ENCODE results near the gene KIF3C. TPM values are rescaled to one million over a fixed set of nuclear protein-coding genes. Genes with fewer than 3 reads are reported as not detected.
A peak's percentile ranks its signal among the peaks of the same experiment; 100 is the strongest.

The KIF3C gene
- total RNA-seq, 2 experiments from 2014 or later: 3.7 to 4.1 TPM

DNA sequence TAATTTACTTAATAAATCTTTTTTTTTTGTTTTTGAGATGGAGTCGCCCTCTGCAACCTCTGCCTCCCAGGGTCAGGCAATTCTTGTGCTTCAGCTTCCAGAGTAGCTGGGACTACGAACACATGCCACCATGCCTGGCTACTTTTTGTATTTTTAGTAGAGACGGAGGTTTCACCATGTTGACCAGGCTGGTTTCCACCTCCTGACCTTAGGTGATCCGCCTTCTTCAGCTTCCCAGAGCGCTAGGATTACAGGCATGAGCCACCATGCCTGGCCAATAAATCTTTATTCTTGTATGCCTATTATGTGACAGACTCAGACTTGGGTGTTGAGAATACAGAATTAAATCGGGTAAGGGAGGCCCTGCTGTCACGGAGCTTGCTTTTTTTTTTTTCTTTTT lies 87.3 kb downstream of the KIF3C start:
- H3K27ac Mint-ChIP-seq: no peak overlapping the region
- no peak overlapping the region for H3K4me3 Mint-ChIP-seq
- no peaks in the 10 kb centered on the region for H3K36me3 Mint-ChIP-seq
- no peaks in the 10 kb centered on the region for H3K4me1 Mint-ChIP-seq
- H3K27me3 Mint-ChIP-seq: no peaks in the 10 kb centered on the region
- DNase-seq: no peak
- H3K9me3 Mint-ChIP-seq: no peaks in the 10 kb centered on the region

DNA sequence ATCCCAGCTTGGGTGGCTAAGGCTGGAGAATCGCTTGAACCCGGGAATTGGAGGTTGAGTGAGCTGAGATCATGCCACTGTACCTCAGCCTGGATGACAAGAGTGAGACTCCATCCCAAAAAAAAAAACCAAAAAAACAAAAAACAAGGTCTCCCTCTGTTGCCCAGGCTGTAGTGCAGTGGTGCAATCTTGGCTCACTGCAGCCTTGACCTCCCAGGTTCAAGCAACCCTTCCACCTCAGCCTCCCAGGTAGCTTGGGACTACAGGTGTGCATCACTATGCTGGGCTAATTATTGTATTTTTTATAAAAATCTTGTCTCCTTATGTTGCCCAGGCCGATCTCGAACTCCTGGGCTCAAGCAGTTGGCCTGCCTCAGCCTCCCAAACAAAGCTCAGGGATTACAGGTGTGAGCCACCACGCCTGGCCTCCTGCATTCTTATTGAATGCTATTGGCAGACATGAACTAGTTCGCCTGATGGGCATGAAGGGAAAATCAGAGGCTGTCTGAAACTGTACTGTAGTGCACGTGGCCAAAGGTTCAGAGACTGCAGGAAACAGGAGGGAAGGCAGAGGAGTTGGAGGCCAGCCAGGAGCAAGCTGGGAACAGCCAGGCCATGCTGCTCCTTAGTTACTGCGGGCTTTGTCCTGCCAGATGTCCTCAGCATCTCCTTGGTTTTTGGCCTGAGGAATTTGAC lies 88.0 kb downstream of the KIF3C start:
- no peak overlapping the region for H3K27ac Mint-ChIP-seq
- H3K36me3 Mint-ChIP-seq: no peaks in the 10 kb centered on the region
- H3K9me3 Mint-ChIP-seq: no peaks in the 10 kb centered on the region
- DNase-seq: no peak
- H3K4me3 Mint-ChIP-seq: no peak overlapping the region
- no peaks in the 10 kb centered on the region for H3K4me1 Mint-ChIP-seq
- no peaks in the 10 kb centered on the region for H3K27me3 Mint-ChIP-seq

DNA sequence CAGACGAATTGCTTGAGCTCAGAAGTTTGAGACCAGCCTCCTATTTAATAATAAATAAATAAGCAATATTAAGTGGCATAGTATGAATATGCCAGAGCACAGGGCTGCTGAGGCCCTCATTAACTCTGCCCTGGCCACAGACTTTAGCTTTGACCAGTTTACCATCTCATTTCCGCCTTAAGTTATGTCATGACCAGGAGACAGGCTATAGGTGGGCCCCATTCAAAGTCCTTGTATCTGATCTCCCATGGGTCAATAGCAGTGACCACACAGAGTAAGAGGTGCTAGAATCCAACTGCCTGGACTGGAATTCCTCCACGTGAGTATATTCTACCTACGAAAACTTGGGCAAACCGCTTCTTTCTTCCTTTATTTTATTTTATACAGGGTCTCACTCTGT lies 90.6 kb downstream of the KIF3C start:
- Mint-ChIP-seq H3K27ac (no peak overlapping the region), H3K36me3 (no peaks in the 10 kb centered on the region), H3K4me3 (no peak overlapping the region), H3K27me3 (no peaks in the 10 kb centered on the region), H3K9me3 (no peaks in the 10 kb centered on the region), H3K4me1 (no peaks in the 10 kb centered on the region)
- DNase-seq: no peak

DNA sequence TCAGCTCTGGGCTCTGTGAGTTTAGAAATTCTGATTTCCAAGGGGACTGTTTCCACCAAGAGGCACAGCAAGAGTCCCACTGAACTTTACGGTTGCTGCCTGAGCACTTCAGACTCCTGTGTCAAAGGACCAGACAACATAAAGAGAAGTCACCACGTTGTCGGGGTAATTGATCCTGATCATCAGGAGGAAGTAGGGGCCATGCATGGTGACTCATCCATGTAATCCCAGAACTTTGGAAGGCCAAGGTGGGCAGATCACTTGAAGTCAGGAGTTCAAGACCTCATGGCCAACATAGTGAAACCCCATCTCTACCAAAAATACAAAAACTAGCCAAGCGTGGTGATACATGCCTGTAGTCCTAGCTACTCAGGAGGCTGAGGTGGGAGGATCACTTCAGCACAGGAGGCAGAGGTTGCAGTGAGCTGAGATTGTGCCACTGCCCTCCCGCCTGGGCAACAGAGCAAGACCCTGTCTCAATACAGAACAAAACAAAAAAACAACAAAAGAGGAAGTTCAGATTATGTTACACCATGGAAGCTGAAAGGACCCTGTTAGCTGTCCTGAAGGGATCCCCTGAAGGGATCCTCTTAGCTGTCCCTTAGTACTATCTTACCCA lies 94.6 kb downstream of the KIF3C start:
- H3K9me3 Mint-ChIP-seq: no peaks in the 10 kb centered on the region
- no peak overlapping the region for H3K27ac Mint-ChIP-seq
- DNase-seq: no peak
- no peaks in the 10 kb centered on the region for H3K36me3 Mint-ChIP-seq
- no peak overlapping the region for H3K4me3 Mint-ChIP-seq
- H3K4me1 Mint-ChIP-seq: no peaks in the 10 kb centered on the region
- H3K27me3 Mint-ChIP-seq: no peaks in the 10 kb centered on the region

DNA sequence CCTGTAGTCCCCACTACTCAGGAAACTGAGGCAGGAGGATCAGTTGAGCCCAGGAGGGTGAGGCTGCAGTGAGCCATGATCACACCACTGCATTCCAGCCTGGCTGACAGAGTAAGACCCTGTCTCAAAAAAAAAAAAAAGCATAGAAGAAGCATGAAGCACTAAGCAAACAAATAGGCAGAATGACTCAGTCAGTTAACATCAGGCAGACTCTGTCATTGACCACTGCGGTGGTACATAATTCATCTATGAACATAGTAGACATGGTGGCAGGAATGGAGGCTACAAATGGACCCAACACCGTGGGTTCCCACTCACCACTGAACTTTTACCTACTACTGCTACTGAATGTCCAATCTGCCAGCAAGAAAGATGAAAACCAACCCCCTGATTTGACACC lies 96.4 kb downstream of the KIF3C start:
- no peak overlapping the region for H3K4me3 Mint-ChIP-seq
- no peaks in the 10 kb centered on the region for H3K27me3 Mint-ChIP-seq
- H3K27ac Mint-ChIP-seq: no peak overlapping the region
- no peak for DNase-seq
- peaks cover 3% of the 10 kb centered on the region for H3K4me1 Mint-ChIP-seq
- no peaks in the 10 kb centered on the region for H3K36me3 Mint-ChIP-seq
- H3K9me3 Mint-ChIP-seq: no peaks in the 10 kb centered on the region

DNA sequence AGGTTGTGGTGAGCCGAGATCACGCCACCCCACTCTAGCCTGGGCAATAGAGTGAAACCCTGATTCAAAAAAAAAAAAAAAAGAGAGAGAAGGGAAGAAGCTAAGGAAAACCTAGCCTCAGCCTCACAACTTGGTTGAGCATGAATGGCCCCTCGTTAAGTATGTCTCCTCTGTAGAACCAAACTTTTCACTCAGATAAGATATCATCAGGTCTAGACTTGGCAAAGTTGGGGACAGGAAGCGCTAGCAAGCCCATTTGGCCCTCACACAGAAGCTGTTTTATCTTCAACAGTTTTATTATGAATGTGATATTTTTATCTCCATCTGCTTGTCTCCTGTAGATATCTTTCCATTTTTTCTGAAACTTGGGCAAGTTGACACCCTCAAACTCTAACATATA lies 100.5 kb downstream of the KIF3C start:
- H3K4me1 Mint-ChIP-seq: peaks cover 21% of the 10 kb centered on the region

DNA sequence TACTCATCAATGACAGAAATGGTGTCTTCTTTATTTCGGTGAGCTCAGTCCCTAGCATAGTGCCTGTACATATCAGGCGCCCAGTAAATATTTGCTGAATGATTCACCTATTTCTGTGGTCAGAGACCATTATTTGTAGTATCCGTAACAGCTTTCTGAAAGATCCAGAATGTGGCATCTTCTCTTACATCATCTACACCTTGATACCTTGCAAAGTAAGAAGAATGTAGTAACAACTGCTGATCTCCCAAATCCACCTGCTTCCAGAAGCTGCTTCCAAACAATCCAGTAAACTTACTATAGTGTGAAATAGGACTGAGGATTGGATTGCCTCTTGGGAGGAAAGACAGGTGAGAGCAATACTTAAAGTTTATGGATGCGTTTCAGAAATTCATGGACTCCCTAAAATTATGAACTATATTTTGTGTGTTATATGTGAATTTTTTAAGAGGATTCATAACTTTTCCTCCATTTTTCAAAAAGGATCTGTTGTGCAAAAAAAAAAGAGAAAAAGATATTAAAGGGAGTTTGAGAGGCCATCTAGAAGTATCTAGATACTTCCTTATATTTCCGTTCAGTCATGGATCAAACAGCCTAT lies 103.1 kb downstream of the KIF3C start:
- peak overlapping the region; percentile 80 for H3K4me3 Mint-ChIP-seq
- peaks cover 10% of the 10 kb centered on the region for H3K36me3 Mint-ChIP-seq
- H3K27ac Mint-ChIP-seq: peak overlapping the region; percentile 96
- H3K27me3 Mint-ChIP-seq: no peaks in the 10 kb centered on the region
- peaks cover 32% of the 10 kb centered on the region for H3K4me1 Mint-ChIP-seq
- no peak for DNase-seq
- no peaks in the 10 kb centered on the region for H3K9me3 Mint-ChIP-seq

More for the DNA sequence above, 100.5 kb downstream of the KIF3C start:
- no peak for DNase-seq
- no peaks in the 10 kb centered on the region for H3K9me3 Mint-ChIP-seq
- no peak overlapping the region for H3K4me3 Mint-ChIP-seq
- H3K36me3 Mint-ChIP-seq: peaks cover 3% of the 10 kb centered on the region
- H3K27ac Mint-ChIP-seq: no peak overlapping the region
- H3K27me3 Mint-ChIP-seq: no peaks in the 10 kb centered on the region

DNA sequence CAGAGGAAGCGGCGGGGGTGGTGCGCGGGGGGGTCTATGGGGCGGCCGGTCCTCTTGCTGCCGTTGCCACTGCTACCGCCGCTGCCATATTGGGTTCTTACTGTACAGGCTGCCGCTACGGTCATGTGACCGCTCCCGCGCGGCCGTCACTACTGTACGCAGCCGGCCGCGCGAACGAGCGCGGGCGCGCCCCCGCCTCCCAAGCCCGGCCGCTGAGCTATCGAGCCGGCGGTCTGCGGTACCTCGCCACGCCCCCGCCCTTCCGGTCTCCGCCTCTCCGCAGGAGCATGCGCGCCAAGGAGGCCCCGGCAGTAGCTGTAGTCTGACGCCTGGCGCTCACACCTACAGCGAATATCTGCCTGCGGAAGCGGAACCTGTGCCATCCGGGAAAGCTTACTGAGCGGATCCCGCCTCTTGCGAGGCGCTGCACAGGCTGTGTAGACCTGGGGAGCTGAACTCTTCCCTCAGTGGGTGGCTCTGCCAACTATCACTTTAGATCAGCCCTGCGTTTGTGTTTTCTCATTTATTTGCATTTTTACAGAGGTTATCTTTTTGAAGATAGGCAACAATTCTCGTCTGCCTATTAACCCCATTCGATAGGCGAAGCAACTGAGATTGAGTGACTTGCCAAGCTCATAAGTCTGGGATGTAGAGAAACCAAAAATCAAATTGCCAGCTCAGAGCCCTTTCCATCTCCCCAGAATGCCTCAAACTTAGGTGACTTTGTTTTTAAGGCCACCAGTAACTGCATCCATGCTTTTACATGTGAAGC lies 103.8 kb downstream of the KIF3C start, which contains the start of gene ASXL2:
Gene ASXL2 (minus strand): TSS at position 127 of the 772 bp plus-strand sequence. CDS start 265 bp downstream, outside the sequence.
- Mint-ChIP-seq H3K36me3 (peaks cover 13% of the 10 kb centered on the region), H3K27ac (peak within 1 kb of the TSS; percentile 96), H3K4me1 (peaks cover 36% of the 10 kb centered on the region), H3K27me3 (no peaks in the 10 kb centered on the region), H3K9me3 (no peaks in the 10 kb centered on the region), H3K4me3 (peak within 1 kb of the TSS; percentile 92)
- DNase-seq: peak; percentile 99

DNA sequence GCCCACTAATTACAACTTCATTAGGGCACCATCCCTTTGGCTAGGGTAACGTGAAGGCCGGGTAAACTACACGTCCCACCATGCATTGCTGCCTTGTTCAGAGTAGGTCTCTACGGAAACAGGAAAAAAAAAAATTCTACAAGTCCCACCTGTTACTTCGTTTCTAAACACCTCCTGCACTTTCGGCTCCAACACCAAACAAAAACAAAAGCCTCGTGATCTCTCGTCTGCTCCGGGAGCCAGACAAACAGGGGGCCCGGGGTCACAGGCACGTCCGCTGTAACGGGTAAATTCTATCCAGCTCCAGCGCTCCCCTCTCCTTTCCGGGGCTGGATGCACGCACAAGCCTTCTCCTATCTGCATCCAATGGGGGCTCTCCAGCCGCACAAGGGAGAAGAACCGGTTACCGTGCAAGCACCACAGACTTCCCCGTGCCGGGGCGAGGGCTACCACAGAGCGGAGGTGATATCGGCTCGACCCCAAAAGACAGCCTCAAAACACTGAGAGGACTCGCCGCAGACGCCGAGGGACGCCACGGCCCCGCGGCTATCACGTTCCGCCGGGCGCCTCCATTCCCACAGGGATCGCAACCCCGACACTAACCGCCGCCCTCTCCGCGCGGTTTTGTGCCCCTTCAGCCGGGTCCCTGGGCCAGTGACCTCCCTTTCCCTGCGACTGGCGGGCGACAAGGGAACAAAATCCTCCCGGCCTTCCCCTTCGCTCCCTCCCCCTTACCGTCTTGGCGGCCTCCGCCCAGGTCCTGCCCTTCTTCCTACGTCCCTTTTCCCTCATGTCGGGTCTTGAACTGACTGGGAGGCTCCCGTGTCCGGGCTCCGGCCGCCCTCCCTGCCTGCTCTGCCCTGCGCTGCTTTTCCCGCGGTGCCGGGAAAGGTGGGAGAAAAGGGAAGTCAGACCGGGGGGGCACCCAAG lies 104.6 kb downstream of the KIF3C start:
- peaks cover 39% of the 10 kb centered on the region for H3K4me1 Mint-ChIP-seq
- no peaks in the 10 kb centered on the region for H3K9me3 Mint-ChIP-seq
- peak; percentile 53 for DNase-seq
- H3K27ac Mint-ChIP-seq: peak overlapping the region; percentile 96
- H3K36me3 Mint-ChIP-seq: peaks cover 14% of the 10 kb centered on the region
- peak overlapping the region; percentile 92 for H3K4me3 Mint-ChIP-seq
- no peaks in the 10 kb centered on the region for H3K27me3 Mint-ChIP-seq

Other genes starting within 250 kb of the KIF3C start
- 10 to 100 TPM; 36.2 to 39.6 TPM for gene ASXL2, start 104.0 kb downstream of the KIF3C start, total RNA-seq
- 100 to 1,000 TPM; 106 to 109 TPM for gene RAB10, start 51.6 kb upstream of the KIF3C start, total RNA-seq
- 1 to 10 TPM; 2.1 to 2.7 TPM for gene GAREM2, start 190.6 kb upstream of the KIF3C start, total RNA-seq